ENCODE data around the gene BPIFB2. TPM values are rescaled to one million over a fixed set of nuclear protein-coding genes. Genes with fewer than 3 reads are reported as not detected.

BPIFB2 gene
- polyA plus RNA-seq, 1 of the 3 experiments (the other 2 are of a cell fraction): not detected

Other genes starting within 250 kb of the BPIFB2 start
- 2.2 and 2.4 TPM in 2 replicates for gene DNMT3B, start 245.3 kb upstream of the BPIFB2 start, polyA plus RNA-seq (2012; rRNA removed)
- 47.2 and 54.2 TPM in 2 replicates for gene MAPRE1, start 187.8 kb upstream of the BPIFB2 start, polyA plus RNA-seq (2012; rRNA removed)
- not detected in 2 replicates for gene EFCAB8, start 148.8 kb upstream of the BPIFB2 start, polyA plus RNA-seq (2012; rRNA removed)
- gene SUN5, start 3.3 kb upstream of the BPIFB2 start, polyA plus RNA-seq (2012; rRNA removed): not detected in 2 replicates
- not detected in 2 replicates for gene BPIFB6, start 23.9 kb downstream of the BPIFB2 start, polyA plus RNA-seq (2012; rRNA removed)
- gene BPIFB3, start 46.2 kb downstream of the BPIFB2 start, polyA plus RNA-seq (2012; rRNA removed): not detected in 2 replicates
- not detected in 2 replicates for gene BPIFB4, start 71.9 kb downstream of the BPIFB2 start, polyA plus RNA-seq (2012; rRNA removed)
- gene BPIFA2, start 160.5 kb downstream of the BPIFB2 start, polyA plus RNA-seq (2012; rRNA removed): not detected in 2 replicates
- not detected in 2 replicates for gene BPIFA3, start 209.6 kb downstream of the BPIFB2 start, polyA plus RNA-seq (2012; rRNA removed)
- gene BPIFA1, start 228.3 kb downstream of the BPIFB2 start, polyA plus RNA-seq (2012; rRNA removed): not detected in 2 replicates

Data from SK-N-SH (cell line).